ENCODE measurements around the gene ELOVL3.
A peak's percentile ranks its signal among the peaks of the same experiment; 100 is the strongest.

ELOVL3 gene

GRCh38 chr10:102237711-102238252, 11.7 kb downstream of the ELOVL3 start:
- Histone ChIP-seq H3K9me3 (no peaks in the 10 kb centered on the region), H3K4me3 (ENCODE audit: low read depth, low read length) (no peak overlapping the region), H3K4me1 (0 out of 2 replicates have a peak, but pooled peaks cover 2% of the 10 kb centered on the region), H3K27me3 (no peaks in the 10 kb centered on the region), H3K36me3 (no peaks in the 10 kb centered on the region)
- TF ChIP-seq CTCF (IDR thresholded peaks at IDR 0.05; ENCODE audit: low read depth, low read length): no peak
- DNase-seq: no peak

GRCh38 chr10:102240467-102241031, 14.4 kb downstream of the ELOVL3 start:
- Histone ChIP-seq H3K9me3 (no peaks in the 10 kb centered on the region), H3K4me3 (ENCODE audit: low read depth, low read length) (no peak overlapping the region), H3K4me1 (0 out of 2 replicates have a peak, but pooled peaks cover 2% of the 10 kb centered on the region), H3K27me3 (no peaks in the 10 kb centered on the region), H3K36me3 (no peaks in the 10 kb centered on the region)
- no peak for DNase-seq
- no peak for TF ChIP-seq CTCF (IDR thresholded peaks at IDR 0.05; ENCODE audit: low read depth, low read length)

GRCh38 chr10:102241032-102241443, 14.9 kb downstream of the ELOVL3 start:
- peak overlapping the region; percentile 51 for H3K4me3 ChIP-seq (ENCODE audit: low read depth, low read length)
- H3K4me1 ChIP-seq: 0 out of 2 replicates have a peak, but pooled peaks cover 2% of the 10 kb centered on the region
- no peaks in the 10 kb centered on the region for H3K27me3 ChIP-seq
- TF ChIP-seq CTCF (IDR thresholded peaks at IDR 0.05; ENCODE audit: low read depth, low read length): no peak
- no peaks in the 10 kb centered on the region for H3K36me3 ChIP-seq
- H3K9me3 ChIP-seq: no peaks in the 10 kb centered on the region
- DNase-seq: no peak

GRCh38 chr10:102241444-102242117, 15.5 kb downstream of the ELOVL3 start, which contains the start of gene PITX3:
TSS of gene PITX3 (minus strand) at chr10:102241512. CDS start at chr10:102232080, 9,432 bp downstream.
- no peak for TF ChIP-seq CTCF (IDR thresholded peaks at IDR 0.05; ENCODE audit: low read depth, low read length)
- no peaks in the 10 kb centered on the region for H3K36me3 ChIP-seq
- H3K27me3 ChIP-seq: no peaks in the 10 kb centered on the region
- DNase-seq: peak; percentile 95
- H3K4me1 ChIP-seq: 0 out of 2 replicates have a peak, but pooled peaks cover 2% of the 10 kb centered on the region
- H3K9me3 ChIP-seq: no peaks in the 10 kb centered on the region
- H3K4me3 ChIP-seq (ENCODE audit: low read depth, low read length): peak within 1 kb of the TSS; percentile 51

GRCh38 chr10:102242118-102242485, 16.0 kb downstream of the ELOVL3 start:
- Histone ChIP-seq H3K4me1 (0 out of 2 replicates have a peak, but pooled peaks cover 2% of the 10 kb centered on the region), H3K4me3 (ENCODE audit: low read depth, low read length) (peak overlapping the region; percentile 51), H3K27me3 (no peaks in the 10 kb centered on the region), H3K36me3 (no peaks in the 10 kb centered on the region), H3K9me3 (no peaks in the 10 kb centered on the region)
- no peak for DNase-seq
- no peak for TF ChIP-seq CTCF (IDR thresholded peaks at IDR 0.05; ENCODE audit: low read depth, low read length)

- no peaks in the 10 kb centered on the region for H3K36me3 ChIP-seq
- no peak for TF ChIP-seq CTCF (IDR thresholded peaks at IDR 0.05; ENCODE audit: low read depth, low read length)
- H3K27me3 ChIP-seq: no peaks in the 10 kb centered on the region
- no peak for DNase-seq
- no peaks in the 10 kb centered on the region for H3K9me3 ChIP-seq
- 0 out of 2 replicates have a peak, but pooled peaks cover 2% of the 10 kb centered on the region for H3K4me1 ChIP-seq
- H3K4me3 ChIP-seq (ENCODE audit: low read depth, low read length): no peak overlapping the region
Observed at GRCh38 chr10:102243309-102243708, 17.2 kb downstream of the ELOVL3 start.
